Activated CD8-positive, alpha-beta memory T cell treated with anti-CD3 and anti-CD28 coated beads, Interleukin-2, amount 10 ng/mL, durations not matched to agents 7 days and 5 days (primary cell): ENCODE results near the gene BOK. TPM values are rescaled to one million over a fixed set of nuclear protein-coding genes. Genes with fewer than 3 reads are reported as not detected.

Experiments
- ATAC-seq: fragments of 150-1000 bp; cut with Tn5 transposase; one replicate; pipeline ENCODE4 v1.10.0; 2021; ENCODE audit warnings: moderate library complexity
- CTCF ChIA-PET: fragments of 350-600 bp; sonication (Branson Sonifier 250); formaldehyde crosslinking; loops from one replicate; lab custom pipeline; 2021; ENCODE audit warnings: antibody characterized with exemption; lab: Charles Lee
- DNase-seq: peaks from one replicate; pipeline ENCODE4 v3.0.0-alpha.2; 2020
- H3K27ac Mint-ChIP-seq: one replicate; pipeline ENCODE4 v1.8.0; 2021; ENCODE audit warnings: mild to moderate bottlenecking, mixed read lengths
- H3K27me3 Mint-ChIP-seq: one replicate; pipeline ENCODE4 v1.8.0; 2021; ENCODE audit warnings: mixed read lengths
- H3K36me3 Mint-ChIP-seq: one replicate; pipeline ENCODE4 v1.8.0; 2021; ENCODE audit warnings: mild to moderate bottlenecking, mixed read lengths
- H3K4me1 Mint-ChIP-seq: one replicate; pipeline ENCODE4 v1.8.0; 2021; ENCODE audit warnings: mixed read lengths
- H3K4me3 Mint-ChIP-seq: one replicate; pipeline ENCODE4 v1.8.0; 2021; ENCODE audit warnings: mild to moderate bottlenecking, moderate library complexity, mixed read lengths
- H3K9me3 Mint-ChIP-seq: one replicate; pipeline ENCODE4 v1.8.0; 2022; ENCODE audit warnings: low read depth, mixed read lengths
- total RNA-seq, 2 experiments: library from RNA; stranded (reverse); gene quantifications; one replicate each; pipeline ENCODE4 v1.2.3, GENCODE V29; 2021

BOK gene
- total RNA-seq, 2 experiments from 2014 or later = not detected

DNA sequence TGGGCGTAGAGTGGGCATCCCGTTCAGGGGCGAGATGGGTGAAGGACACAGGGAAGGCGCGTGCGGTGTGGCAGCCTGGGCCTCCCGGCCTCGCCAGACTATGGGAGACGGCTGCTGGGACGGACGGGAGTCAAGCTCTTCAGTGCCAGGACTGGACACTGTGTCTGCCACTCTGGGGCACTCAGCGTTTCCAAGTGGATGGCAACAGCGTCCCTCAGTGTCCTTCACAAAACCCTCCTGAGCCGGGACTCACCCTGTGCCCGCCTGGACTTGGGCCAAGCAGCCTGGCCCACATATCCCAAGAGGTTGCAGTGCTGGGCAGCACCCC is 16.3 kb upstream of the BOK start:
- Mint-ChIP-seq H3K27me3 (peaks cover 24% of the 10 kb centered on the region), H3K36me3 (no peaks in the 10 kb centered on the region), H3K4me3 (no peak overlapping the region), H3K4me1 (peaks cover 3% of the 10 kb centered on the region), H3K9me3 (no peaks in the 10 kb centered on the region), H3K27ac (no peak overlapping the region)
- CTCF ChIA-PET = no interaction called here
- ATAC-seq (no peak), DNase-seq (no peak)

DNA sequence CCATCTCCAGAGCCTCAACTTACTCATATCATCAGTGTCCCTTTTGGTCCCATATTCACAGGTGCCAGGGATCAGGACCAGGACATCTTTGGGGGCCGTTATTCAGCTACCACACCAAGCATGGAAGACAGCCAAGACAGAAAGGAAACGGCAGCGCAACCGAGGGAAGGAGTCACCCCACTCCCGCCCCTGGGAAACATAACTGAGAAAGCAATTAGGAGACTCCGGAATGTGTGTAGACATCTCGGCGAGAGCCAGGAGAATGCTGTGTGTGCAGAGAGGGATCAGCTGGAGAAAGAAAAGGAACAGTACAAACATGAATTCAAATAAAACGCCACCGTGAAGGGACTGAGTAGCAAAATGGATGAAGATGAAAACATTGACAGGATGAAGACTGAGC is 13.4 kb upstream of the BOK start:
- peaks cover 25% of the 10 kb centered on the region for H3K27me3 Mint-ChIP-seq
- CTCF ChIA-PET = no interaction called here
- no peaks in the 10 kb centered on the region for H3K9me3 Mint-ChIP-seq
- ATAC-seq (no peak), DNase-seq (no peak)
- H3K27ac Mint-ChIP-seq = no peak overlapping the region
- H3K36me3 Mint-ChIP-seq = no peaks in the 10 kb centered on the region
- peaks cover 3% of the 10 kb centered on the region for H3K4me1 Mint-ChIP-seq
- H3K4me3 Mint-ChIP-seq = no peak overlapping the region

DNA sequence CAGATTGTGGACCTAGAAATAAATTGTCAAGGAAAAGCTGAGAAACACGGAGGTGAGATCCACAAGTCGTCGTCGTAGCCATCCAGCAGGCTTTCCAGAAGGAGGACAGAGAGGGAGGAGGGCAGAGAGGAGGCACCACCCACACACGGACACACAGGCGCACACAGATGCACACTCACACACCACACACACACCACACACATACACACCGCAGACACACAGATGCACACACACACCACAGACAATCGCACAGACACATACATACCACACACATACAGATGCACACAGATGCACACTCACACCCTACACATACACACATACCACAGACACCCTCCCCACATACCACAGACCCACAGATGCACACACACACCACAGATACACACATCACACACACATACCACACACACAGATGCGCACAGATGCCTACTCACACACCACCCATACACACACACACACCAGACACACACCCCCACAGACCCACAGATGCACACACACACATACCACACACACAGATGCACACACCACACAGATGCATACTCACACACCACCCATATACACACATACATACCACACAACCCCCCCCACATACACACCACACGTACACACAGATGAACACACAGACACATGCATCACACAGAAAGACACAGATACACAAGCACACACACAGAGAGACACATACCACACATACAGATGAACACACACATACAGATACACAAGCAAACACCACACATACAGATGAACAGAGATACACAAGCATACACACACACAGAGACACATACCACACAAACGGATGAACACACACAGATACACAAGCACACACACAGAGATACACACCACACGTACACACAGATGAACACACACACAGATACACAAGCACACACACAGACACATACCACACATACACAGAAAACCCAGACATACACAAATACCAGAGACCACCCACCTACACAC is 12.7 kb upstream of the BOK start:
- H3K9me3 Mint-ChIP-seq = no peaks in the 10 kb centered on the region
- no peak for ATAC-seq
- H3K27me3 Mint-ChIP-seq = peaks cover 18% of the 10 kb centered on the region
- H3K36me3 Mint-ChIP-seq = no peaks in the 10 kb centered on the region
- no peak overlapping the region for H3K4me3 Mint-ChIP-seq
- no peak overlapping the region for H3K27ac Mint-ChIP-seq
- no peaks in the 10 kb centered on the region for H3K4me1 Mint-ChIP-seq
- no peak for DNase-seq
- CTCF ChIA-PET = no interaction called here

DNA sequence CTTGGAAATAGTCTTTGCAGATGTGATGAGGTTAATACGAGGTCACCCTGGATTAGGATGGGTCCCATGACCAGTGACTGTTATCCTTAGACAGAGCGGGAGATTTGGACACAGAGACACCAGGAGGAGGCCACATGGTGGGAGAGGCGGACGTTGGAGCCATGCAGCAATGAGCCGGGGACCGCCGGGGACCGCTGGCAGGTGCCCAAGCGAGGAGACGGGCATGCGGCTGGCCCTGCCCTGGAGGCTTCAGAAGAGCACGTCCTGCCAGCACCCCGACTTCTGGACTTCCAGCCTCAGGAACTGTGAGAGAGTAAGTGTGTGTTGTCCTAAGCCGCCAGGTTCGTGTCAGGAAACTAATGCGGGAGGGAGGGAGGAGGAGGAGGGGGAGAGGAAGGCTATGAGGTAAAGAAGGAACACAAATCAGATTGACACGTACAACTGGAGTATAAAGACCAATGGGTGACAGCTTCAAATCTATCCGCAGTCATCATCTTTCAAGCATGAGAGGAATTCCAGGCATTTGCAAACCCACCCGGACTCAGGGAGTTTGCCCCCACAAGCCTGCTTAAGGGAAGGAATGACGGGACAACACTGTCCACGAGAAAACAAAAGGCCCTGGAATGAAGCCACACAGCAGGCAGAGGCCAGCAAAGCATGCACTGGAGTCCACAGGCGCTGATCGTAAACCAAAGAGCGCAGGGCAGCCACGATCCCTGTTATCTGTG is 11.6 kb upstream of the BOK start:
- H3K9me3 Mint-ChIP-seq = no peaks in the 10 kb centered on the region
- no peak for DNase-seq
- H3K36me3 Mint-ChIP-seq = no peaks in the 10 kb centered on the region
- no peak overlapping the region for H3K27ac Mint-ChIP-seq
- no peak for ATAC-seq
- no peaks in the 10 kb centered on the region for H3K4me1 Mint-ChIP-seq
- H3K27me3 Mint-ChIP-seq = peaks cover 24% of the 10 kb centered on the region
- CTCF ChIA-PET = no interaction called here
- H3K4me3 Mint-ChIP-seq = no peak overlapping the region

DNA sequence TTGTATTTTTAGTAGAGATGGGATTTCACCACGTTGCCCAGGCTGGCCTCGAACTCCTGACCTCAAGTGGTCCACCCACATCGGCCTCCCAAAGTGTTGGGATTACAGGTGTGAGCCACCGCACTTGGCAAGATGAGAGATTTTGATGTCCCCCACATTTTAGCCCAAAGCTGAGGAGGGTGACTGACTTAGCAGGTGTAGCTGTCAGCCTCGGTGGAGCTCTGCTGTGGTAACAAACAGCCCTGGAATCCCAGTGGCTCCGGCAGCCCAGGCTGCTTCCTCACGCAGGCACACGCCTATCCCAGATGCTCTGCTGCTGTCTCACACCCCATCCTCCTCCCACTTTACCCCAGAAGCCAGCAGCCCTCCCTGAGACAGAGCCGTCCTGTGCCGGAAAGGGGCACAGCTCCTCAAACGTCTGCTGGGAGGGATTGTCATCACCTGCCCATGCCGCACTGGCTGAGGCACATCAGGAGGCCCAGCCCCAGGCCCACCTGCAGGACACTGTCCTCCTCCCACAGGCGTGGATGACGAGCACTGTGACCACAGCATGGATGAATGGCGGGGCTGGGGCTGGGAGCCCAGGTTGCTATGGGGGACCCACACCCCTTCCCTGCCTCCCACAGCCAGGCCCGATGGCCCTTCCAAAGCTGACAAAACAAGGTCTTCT is 10.6 kb upstream of the BOK start:
- no peak for ATAC-seq
- CTCF ChIA-PET = no interaction called here
- H3K36me3 Mint-ChIP-seq = no peaks in the 10 kb centered on the region

DNA sequence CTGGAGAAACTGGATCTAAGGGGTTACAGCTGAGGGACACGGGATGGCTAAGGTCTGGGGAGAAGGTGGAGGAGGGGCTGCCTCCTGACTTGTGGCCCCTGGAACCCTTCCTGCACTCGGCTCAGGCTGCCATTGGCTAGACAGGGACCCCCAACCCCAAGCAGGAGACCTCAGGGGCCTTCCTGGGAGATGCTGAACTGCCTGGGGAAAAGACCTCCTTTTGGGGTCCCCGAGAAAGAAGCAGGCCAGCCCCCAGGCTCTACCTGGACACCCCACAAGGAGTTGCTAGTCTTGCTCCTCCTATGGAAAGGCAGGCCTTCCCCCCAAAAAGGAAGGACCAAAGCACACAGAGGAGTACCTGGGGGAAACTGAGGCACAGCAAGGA is 10.1 kb upstream of the BOK start:
- no peak overlapping the region for H3K27ac Mint-ChIP-seq
- CTCF ChIA-PET = no interaction called here
- no peak for ATAC-seq
- H3K27me3 Mint-ChIP-seq = peaks cover 13% of the 10 kb centered on the region
- H3K4me3 Mint-ChIP-seq = no peak overlapping the region
- DNase-seq = no peak
- no peaks in the 10 kb centered on the region for H3K36me3 Mint-ChIP-seq
- no peaks in the 10 kb centered on the region for H3K4me1 Mint-ChIP-seq
- no peaks in the 10 kb centered on the region for H3K9me3 Mint-ChIP-seq

More for the DNA sequence above, 10.6 kb upstream of the BOK start:
- H3K27me3 Mint-ChIP-seq = peaks cover 16% of the 10 kb centered on the region
- H3K4me1 Mint-ChIP-seq = no peaks in the 10 kb centered on the region
- H3K4me3 Mint-ChIP-seq = no peak overlapping the region
- DNase-seq = no peak
- H3K27ac Mint-ChIP-seq = no peak overlapping the region
- no peaks in the 10 kb centered on the region for H3K9me3 Mint-ChIP-seq

DNA sequence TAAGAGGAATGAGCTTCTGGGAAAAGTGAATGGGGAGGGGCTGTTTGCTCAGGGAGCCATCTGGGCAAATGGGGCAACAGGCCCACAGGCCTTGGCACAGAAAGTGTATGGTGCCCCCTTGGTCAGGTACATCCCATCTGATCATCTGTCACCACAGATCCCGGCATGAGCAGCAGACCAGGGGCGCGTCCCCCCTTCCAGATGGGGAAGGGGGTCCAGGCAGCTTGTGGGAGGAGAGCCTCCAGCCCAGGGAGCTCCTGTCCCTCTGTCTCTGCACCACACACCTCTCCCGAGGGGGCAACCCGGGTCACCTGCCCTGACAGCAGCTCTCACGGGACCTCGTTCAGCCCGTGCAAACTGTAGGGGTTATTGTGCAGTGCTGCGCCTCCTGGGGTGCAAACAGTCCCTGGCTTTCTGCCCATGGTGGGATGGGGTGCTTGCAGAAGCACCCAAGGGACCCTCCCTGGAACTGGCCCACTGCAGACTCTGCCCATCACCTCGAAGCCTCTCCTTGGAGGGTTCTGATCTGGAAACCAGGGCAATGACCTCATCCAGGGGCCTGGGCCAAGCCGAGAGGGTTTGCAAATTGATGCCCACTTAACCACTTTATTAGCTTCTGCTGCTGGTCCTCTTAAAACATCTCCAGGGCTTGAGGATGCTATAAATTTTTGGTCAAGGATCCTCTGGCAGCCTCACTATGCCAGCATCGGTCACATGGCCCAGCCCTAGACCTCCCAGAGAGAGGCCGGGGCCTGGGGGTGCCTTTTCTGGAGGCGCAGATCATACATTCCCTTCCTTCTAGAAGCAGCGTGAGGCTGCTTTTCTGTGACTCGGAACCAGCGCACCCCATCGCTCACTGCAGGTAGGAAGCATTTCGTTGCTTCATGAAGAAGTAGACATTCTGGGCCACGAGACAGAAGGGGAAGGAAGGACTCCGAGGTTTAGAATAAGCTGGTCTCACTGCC is 7.6 kb upstream of the BOK start:
- no peak for ATAC-seq
- H3K27me3 Mint-ChIP-seq = peaks cover 27% of the 10 kb centered on the region
- no peak overlapping the region for H3K27ac Mint-ChIP-seq
- peaks cover 5% of the 10 kb centered on the region for H3K4me1 Mint-ChIP-seq
- no peaks in the 10 kb centered on the region for H3K36me3 Mint-ChIP-seq
- CTCF ChIA-PET = no interaction called here
- H3K9me3 Mint-ChIP-seq = no peaks in the 10 kb centered on the region
- H3K4me3 Mint-ChIP-seq = no peak overlapping the region
- no peak for DNase-seq

DNA sequence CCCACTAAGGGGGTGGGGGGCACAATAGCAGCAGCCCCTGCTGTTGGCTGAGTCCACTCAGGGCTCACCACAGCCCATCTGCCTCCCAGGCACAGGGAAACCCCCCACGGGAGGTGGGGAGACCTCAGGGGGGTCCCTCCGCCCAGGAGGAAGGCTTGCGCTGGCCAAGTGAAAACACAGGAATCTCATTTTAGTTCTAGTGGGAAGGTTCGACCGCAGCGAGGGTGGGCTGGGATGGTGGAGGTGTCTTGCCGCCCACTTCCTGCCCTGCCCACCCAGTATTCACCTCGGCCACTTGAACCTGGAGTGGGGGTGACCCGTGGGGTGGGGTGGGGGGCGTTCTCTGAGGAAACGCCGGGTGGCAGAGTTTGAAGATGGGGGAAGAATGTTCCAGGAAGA is 6.9 kb upstream of the BOK start:
- no peak overlapping the region for H3K27ac Mint-ChIP-seq
- no peaks in the 10 kb centered on the region for H3K9me3 Mint-ChIP-seq
- no peak overlapping the region for H3K4me3 Mint-ChIP-seq
- DNase-seq = no peak
- CTCF ChIA-PET = no interaction called here
- H3K27me3 Mint-ChIP-seq = peaks cover 31% of the 10 kb centered on the region
- peaks cover 7% of the 10 kb centered on the region for H3K4me1 Mint-ChIP-seq
- H3K36me3 Mint-ChIP-seq = peaks cover under 1% of the 10 kb centered on the region
- ATAC-seq = no peak

DNA sequence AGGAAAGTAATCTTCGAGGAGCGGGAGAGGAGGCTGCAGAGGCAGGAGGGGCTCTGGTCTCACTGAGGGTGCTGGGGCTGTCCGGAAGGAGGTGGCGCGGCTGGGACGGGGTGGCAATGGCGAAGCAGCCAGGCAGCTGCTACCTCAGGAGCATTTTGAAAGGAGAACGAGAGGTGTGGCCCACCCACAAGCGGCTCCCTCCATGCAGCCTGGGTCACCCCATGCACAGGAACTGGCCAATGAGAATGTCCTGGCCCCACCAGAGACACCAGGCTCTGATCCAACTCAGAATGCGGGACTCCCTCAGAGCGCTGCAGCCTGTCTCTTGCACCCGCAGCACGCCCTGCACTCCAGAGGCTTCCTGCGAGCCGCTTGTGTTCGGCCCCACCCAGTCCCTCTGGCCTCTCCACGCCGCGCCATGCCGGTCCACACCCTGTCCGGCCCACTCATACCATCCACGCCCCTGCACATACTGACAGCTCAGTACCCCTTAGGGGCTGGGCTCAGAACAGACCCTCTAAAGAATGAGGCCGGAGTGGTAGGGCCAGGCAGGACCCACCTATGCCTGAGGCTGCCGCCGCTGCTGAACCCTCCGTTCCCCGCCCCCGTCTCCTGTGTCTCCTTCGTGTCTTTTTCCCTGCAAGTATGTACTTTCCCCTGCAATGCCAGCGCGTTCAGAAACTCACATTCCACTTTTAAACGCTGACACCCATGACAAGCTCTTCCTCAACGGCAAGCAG is 6.4 kb upstream of the BOK start:
- H3K36me3 Mint-ChIP-seq = peaks cover 4% of the 10 kb centered on the region
- CTCF ChIA-PET = no interaction called here
- peaks cover 7% of the 10 kb centered on the region for H3K4me1 Mint-ChIP-seq
- no peak for ATAC-seq
- no peak overlapping the region for H3K27ac Mint-ChIP-seq
- peaks cover 37% of the 10 kb centered on the region for H3K27me3 Mint-ChIP-seq
- no peak overlapping the region for H3K4me3 Mint-ChIP-seq
- H3K9me3 Mint-ChIP-seq = no peaks in the 10 kb centered on the region
- DNase-seq = no peak

DNA sequence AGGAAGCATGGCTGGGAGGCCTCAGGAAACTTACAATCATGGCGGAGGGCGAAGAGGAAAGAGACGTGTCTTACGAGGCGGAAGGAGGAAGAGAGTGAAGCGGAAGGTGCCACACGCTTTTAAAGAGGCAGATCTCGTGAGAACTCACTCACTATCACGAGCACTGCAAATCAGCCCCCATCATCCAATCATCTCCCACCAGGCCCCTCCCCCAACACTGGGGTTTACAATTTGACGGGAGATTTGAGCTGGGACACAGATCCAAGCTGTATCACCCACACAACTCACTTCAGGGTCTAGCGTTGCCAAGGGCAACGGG is 5.1 kb upstream of the BOK start:
- no peak for DNase-seq
- ATAC-seq = no peak
- H3K4me3 Mint-ChIP-seq = no peak overlapping the region
- H3K36me3 Mint-ChIP-seq = peaks cover 4% of the 10 kb centered on the region
- CTCF ChIA-PET = interaction anchor here (0.6 kb wide), 1 partner anchor 47 kb away, joined by 4 read pairs; no protein-coding TSS in a partner anchor
- H3K27ac Mint-ChIP-seq = no peak overlapping the region
- H3K4me1 Mint-ChIP-seq = peaks cover 9% of the 10 kb centered on the region
- no peaks in the 10 kb centered on the region for H3K9me3 Mint-ChIP-seq
- peaks cover 50% of the 10 kb centered on the region for H3K27me3 Mint-ChIP-seq

DNA sequence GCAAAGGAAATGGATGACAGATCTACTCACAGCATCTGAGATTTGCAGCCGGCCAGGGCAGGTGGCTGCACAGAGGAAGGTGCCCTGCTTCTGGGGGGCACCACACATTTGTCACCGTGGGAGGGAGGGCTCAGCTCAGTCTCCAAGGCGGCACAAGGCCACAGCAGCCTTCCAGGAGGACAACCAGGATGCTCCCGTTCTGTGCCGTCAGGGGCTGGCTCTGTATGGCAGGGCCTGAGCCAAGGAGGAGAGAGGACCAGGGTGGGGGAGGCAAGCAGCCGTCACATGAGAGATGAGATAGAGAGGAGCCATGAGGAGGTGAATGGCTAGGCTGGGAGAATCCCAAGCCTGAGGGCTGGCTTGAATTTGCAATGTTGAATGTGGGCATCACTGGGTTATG is 4.6 kb upstream of the BOK start:
- Mint-ChIP-seq H3K4me1 (peaks cover 9% of the 10 kb centered on the region), H3K36me3 (peaks cover 4% of the 10 kb centered on the region), H3K27me3 (peaks cover 48% of the 10 kb centered on the region), H3K9me3 (no peaks in the 10 kb centered on the region), H3K27ac (no peak overlapping the region), H3K4me3 (no peak overlapping the region)
- ATAC-seq (no peak), DNase-seq (no peak)
- CTCF ChIA-PET = interaction anchor here (0.6 kb wide), 1 partner anchor 47 kb away, joined by 4 read pairs; no protein-coding TSS in a partner anchor

DNA sequence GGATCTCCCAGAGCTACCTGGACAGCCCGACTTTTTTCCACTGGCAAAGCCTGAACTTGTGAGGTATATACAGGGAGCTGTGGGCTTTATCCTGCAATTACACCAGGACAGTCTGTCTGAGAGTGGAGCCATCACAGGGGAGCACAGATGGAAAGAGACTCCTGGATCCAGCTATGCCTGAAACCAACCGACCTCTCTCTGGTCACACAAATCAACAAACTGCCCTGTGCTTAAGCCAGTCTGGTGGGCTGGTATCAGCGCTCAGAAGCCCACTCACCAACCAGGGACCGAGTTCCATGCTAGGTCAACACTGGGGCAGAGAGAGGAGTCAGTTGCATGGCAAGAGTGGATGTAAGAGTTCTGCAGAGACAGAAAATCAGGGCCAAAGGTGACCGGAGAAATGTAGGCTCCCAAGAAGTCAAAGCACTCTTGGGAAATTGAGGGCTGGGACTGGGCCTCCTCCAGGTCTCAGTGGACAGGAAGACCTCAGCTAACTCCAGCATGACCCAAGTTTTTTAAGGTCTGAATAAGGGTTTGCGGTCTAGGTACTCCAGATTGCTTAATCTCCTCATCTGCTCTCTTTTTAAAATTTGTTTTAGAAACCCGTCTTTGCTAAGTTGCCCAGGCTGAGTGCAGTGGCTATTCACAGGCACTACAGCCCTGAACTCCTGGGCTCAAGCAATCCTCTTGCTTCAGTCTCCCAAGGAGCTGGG is 3.8 kb upstream of the BOK start:
- Mint-ChIP-seq H3K4me1 (peaks cover 9% of the 10 kb centered on the region), H3K9me3 (no peaks in the 10 kb centered on the region), H3K27me3 (peaks cover 44% of the 10 kb centered on the region), H3K27ac (no peak overlapping the region), H3K36me3 (peaks cover 4% of the 10 kb centered on the region), H3K4me3 (no peak overlapping the region)
- ATAC-seq = no peak
- no peak for DNase-seq
- CTCF ChIA-PET = no interaction called here
